SU-DHL-6 (cell line): ENCODE data around the gene AFAP1L1.

ENCODE experiments used
- H2AFZ ChIP-seq: fragments of 200-600 bp; sonication (generic); 2 replicates; pipeline ENCODE4 v1.6.1; 2014; ENCODE audit warnings: low read depth, mild to moderate bottlenecking, moderate library complexity, mixed read lengths, antibody characterized with exemption, low read length; ENCODE audit not compliant: severe bottlenecking
- H3F3A ChIP-seq: fragments of 200-600 bp; shearing (Covaris generic); 2 replicates; pipeline ENCODE4 v1.6.0; 2016; ENCODE audit warnings: antibody characterized with exemption, mild to moderate bottlenecking; ENCODE audit not compliant: insufficient read depth
- H3K27ac ChIP-seq: fragments of 200-600 bp; sonication (generic); 2 replicates; pipeline ENCODE4 v1.5.1; 2016; ENCODE audit warnings: low read depth, mild to moderate bottlenecking, low read length, moderate library complexity, mixed read lengths
- H3K27me3 ChIP-seq: fragments of 200-600 bp; sonication (generic), shearing (Covaris generic); 2 replicates; pipeline ENCODE4 v1.6.0; 2014; ENCODE audit warnings: mild to moderate bottlenecking, low read length
- H3K36me3 ChIP-seq: fragments of 200-600 bp; sonication (generic); 2 replicates; pipeline ENCODE4 v1.6.1; 2014; ENCODE audit warnings: mild to moderate bottlenecking, low read length, mixed read lengths
- H3K4me2 ChIP-seq: fragments of 300-600, 200-600 bp; shearing (Covaris generic), sonication (generic); 2 replicates; pipeline ENCODE4 v1.6.0; 2014; ENCODE audit warnings: low read length, low read depth, mild to moderate bottlenecking; ENCODE audit not compliant: poor library complexity, severe bottlenecking
- H3K4me3 ChIP-seq: fragments of 200-600 bp; sonication (generic); 2 replicates; pipeline ENCODE4 v1.5.1; 2014; ENCODE audit warnings: antibody characterized with exemption, low read length, mild to moderate bottlenecking, mixed read lengths; ENCODE audit not compliant: insufficient read depth, poor library complexity, severe bottlenecking
- H3K79me2 ChIP-seq: fragments of 200-600 bp; sonication (generic); 2 replicates; pipeline ENCODE4 v1.6.1; 2014; ENCODE audit warnings: mild to moderate bottlenecking, low read length, moderate library complexity; ENCODE audit not compliant: insufficient read depth
- H3K9ac ChIP-seq: fragments of 200-600 bp; sonication (generic); 2 replicates; pipeline ENCODE4 v1.7.0; 2014; ENCODE audit warnings: mild to moderate bottlenecking, low read length
- H3K9me2 ChIP-seq: fragments of 200-600 bp; sonication (generic); replicated peaks from 2 replicates; pipeline ENCODE4 v1.6.1; 2014; ENCODE audit warnings: low read length; ENCODE audit not compliant: insufficient read depth
- H3K9me3 ChIP-seq: fragments of 200-600 bp; sonication (generic); 2 replicates; pipeline ENCODE4 v1.6.1; 2014; ENCODE audit warnings: low read length, mixed read lengths; ENCODE audit not compliant: insufficient read depth
- H4K20me1 ChIP-seq: fragments of 200-600 bp; sonication (generic); 2 replicates; pipeline ENCODE4 v1.6.1; 2014; ENCODE audit warnings: low read depth, mild to moderate bottlenecking, antibody characterized with exemption, low read length, moderate library complexity, mixed read lengths
- CTCF ChIP-seq: fragments of 200-600 bp; sonication (generic); IDR thresholded peaks from one replicate; pipeline ENCODE4 v1.5.1; 2017; ENCODE audit warnings: antibody characterized with exemption, mild to moderate bottlenecking, low read length, moderate library complexity; ENCODE audit not compliant: insufficient read depth, poor library complexity, severe bottlenecking
- EZH2phosphoT487 ChIP-seq: fragments of 200-600 bp; sonication (generic), shearing (Covaris generic); conservative IDR thresholded peaks from 2 replicates; pipeline ENCODE4 v1.6.1; 2018; ENCODE audit warnings: mild to moderate bottlenecking, antibody characterized with exemption, low read length, moderate library complexity, mixed read lengths

Gene AFAP1L1

GRCh38 chr5:149282966-149283332 lies 11.3 kb downstream of the AFAP1L1 start:
- H3K9ac ChIP-seq = no peak overlapping the region
- no peak overlapping the region for H3K4me2 ChIP-seq
- H3K36me3 ChIP-seq = no peaks in the 10 kb centered on the region
- no peaks in the 10 kb centered on the region for H3K27me3 ChIP-seq
- no peaks in the 10 kb centered on the region for H3K79me2 ChIP-seq
- no peak overlapping the region for H2AFZ ChIP-seq
- H4K20me1 ChIP-seq = no peaks in the 10 kb centered on the region
- H3K4me3 ChIP-seq = no peak overlapping the region
- TF ChIP-seq EZH2phosphoT487 = no peak
- TF ChIP-seq CTCF = no peak
- no peak overlapping the region for H3K27ac ChIP-seq
- H3K9me3 ChIP-seq = no peaks in the 10 kb centered on the region
- H3K9me2 ChIP-seq = no peaks in the 10 kb centered on the region
- H3F3A ChIP-seq = no peaks in the 10 kb centered on the region

- Histone ChIP-seq H3K9ac (no peak overlapping the region), H3K9me3 (no peaks in the 10 kb centered on the region), H4K20me1 (no peaks in the 10 kb centered on the region)
Measured at GRCh38 chr5:149283626-149284480, 12.2 kb downstream of the AFAP1L1 start.

GRCh38 chr5:149284501-149284900 lies 12.8 kb downstream of the AFAP1L1 start:
- no peaks in the 10 kb centered on the region for H3K79me2 ChIP-seq
- no peaks in the 10 kb centered on the region for H4K20me1 ChIP-seq
- H3K36me3 ChIP-seq = no peaks in the 10 kb centered on the region
- TF ChIP-seq EZH2phosphoT487 = no peak
- no peak for TF ChIP-seq CTCF
- H3K4me2 ChIP-seq = no peak overlapping the region
- no peak overlapping the region for H3K27ac ChIP-seq
- H2AFZ ChIP-seq = no peak overlapping the region
- H3K9me2 ChIP-seq = no peaks in the 10 kb centered on the region
- no peaks in the 10 kb centered on the region for H3F3A ChIP-seq
- no peaks in the 10 kb centered on the region for H3K27me3 ChIP-seq
- no peak overlapping the region for H3K4me3 ChIP-seq
- no peak overlapping the region for H3K9ac ChIP-seq
- H3K9me3 ChIP-seq = no peaks in the 10 kb centered on the region

More at GRCh38 chr5:149283626-149284480, 12.2 kb downstream of the AFAP1L1 start:
- no peaks in the 10 kb centered on the region for H3F3A ChIP-seq
- no peaks in the 10 kb centered on the region for H3K9me2 ChIP-seq
- TF ChIP-seq EZH2phosphoT487 (no peak), CTCF (no peak)
- no peaks in the 10 kb centered on the region for H3K79me2 ChIP-seq
- H3K4me2 ChIP-seq = no peak overlapping the region
- no peaks in the 10 kb centered on the region for H3K36me3 ChIP-seq
- H3K27me3 ChIP-seq = no peaks in the 10 kb centered on the region
- H3K4me3 ChIP-seq = no peak overlapping the region
- H3K27ac ChIP-seq = no peak overlapping the region
- H2AFZ ChIP-seq = no peak overlapping the region
